T-helper 17 cell (primary cell): ENCODE measurements around the gene MDM2. TPM values are rescaled to one million over a fixed set of nuclear protein-coding genes. Genes with fewer than 3 reads are reported as not detected.
"Not testable (repeated sequence)": the region's sequence is repeated elsewhere in the genome, so short reads cannot be mapped to it uniquely, and the experiment has no call there.

Experiments used
- ATAC-seq: fragments of 150-1000 bp; cut with Tn5 transposase; 2 replicates; pipeline ENCODE4 v1.10.0; 2021; ENCODE audit warnings: mild to moderate bottlenecking, moderate library complexity
- DNase-seq, 3 donors: peaks; one replicate each; pipeline versions ENCODE4 v3.0.0 to v3.0.0-alpha.2; 2020 to 2021
- H3K9me3 ChIP-seq: one replicate; pipeline ENCODE4 v1.7.0; 2013; ENCODE audit warnings: low read length, mild to moderate bottlenecking; ENCODE audit not compliant: control insufficient read depth, poor library complexity, severe bottlenecking
- H3K27ac Mint-ChIP-seq: one replicate; pipeline ENCODE4 v1.8.0; 2022; ENCODE audit warnings: mild to moderate bottlenecking, moderate library complexity, mixed read lengths
- H3K27me3 Mint-ChIP-seq: one replicate; pipeline ENCODE4 v1.8.0; 2022; ENCODE audit warnings: mixed read lengths
- H3K36me3 Mint-ChIP-seq: one replicate; pipeline ENCODE4 v1.8.0; 2022; ENCODE audit warnings: low read depth, mixed read lengths
- H3K4me1 Mint-ChIP-seq: one replicate; pipeline ENCODE4 v1.8.0; 2022; ENCODE audit warnings: mild to moderate bottlenecking, mixed read lengths
- H3K4me3 Mint-ChIP-seq: one replicate; pipeline ENCODE4 v1.8.0; 2022; ENCODE audit warnings: mild to moderate bottlenecking, moderate library complexity, mixed read lengths
- total RNA-seq, 4 donors: library from RNA in 2 of 4; stranded (reverse) in 2 of 4; gene quantifications; one replicate each; pipeline ENCODE4 v1.2.3 and lab custom pipeline; 2022 to 2026

Gene MDM2
- total RNA-seq, 2 donors from 2014 or later, result 96.3 to 101 TPM

GRCh38 chr12:68814490-68815231 is 6.7 kb downstream of the MDM2 start:
- no peak for ATAC-seq
- DNase-seq, result no peak
- peaks cover 4% of the 10 kb centered on the region for H3K36me3 Mint-ChIP-seq
- H3K4me1 Mint-ChIP-seq, result peaks cover 26% of the 10 kb centered on the region
- H3K27me3 Mint-ChIP-seq, result no peaks in the 10 kb centered on the region
- no peaks in the 10 kb centered on the region for H3K9me3 ChIP-seq
- peak overlapping the region; percentile 49 for H3K4me3 Mint-ChIP-seq
- peak overlapping the region; percentile 76 for H3K27ac Mint-ChIP-seq

GRCh38 chr12:68815232-68815927 is 7.4 kb downstream of the MDM2 start:
- DNase-seq, result no peak
- peaks cover 4% of the 10 kb centered on the region for H3K36me3 Mint-ChIP-seq
- H3K27me3 Mint-ChIP-seq, result no peaks in the 10 kb centered on the region
- H3K4me1 Mint-ChIP-seq, result peaks cover 26% of the 10 kb centered on the region
- H3K27ac Mint-ChIP-seq, result peak overlapping the region; percentile 76
- no peaks in the 10 kb centered on the region for H3K9me3 ChIP-seq
- no peak for ATAC-seq
- H3K4me3 Mint-ChIP-seq, result peak overlapping the region; percentile 49

- DNase-seq, result no peak
- peaks cover 4% of the 10 kb centered on the region for H3K36me3 Mint-ChIP-seq
- no peak overlapping the region for H3K4me3 Mint-ChIP-seq
- no peak for ATAC-seq
- H3K27ac Mint-ChIP-seq, result peak overlapping the region; percentile 76
- peaks cover 23% of the 10 kb centered on the region for H3K4me1 Mint-ChIP-seq
- H3K9me3 ChIP-seq, result no peaks in the 10 kb centered on the region
- H3K27me3 Mint-ChIP-seq, result no peaks in the 10 kb centered on the region
Observed at GRCh38 chr12:68815928-68816800, 8.2 kb downstream of the MDM2 start.

- ATAC-seq, H3K9me3 ChIP-seq, H3K27ac Mint-ChIP-seq, DNase-seq, H3K27me3 Mint-ChIP-seq, H3K4me3 Mint-ChIP-seq, H3K36me3 Mint-ChIP-seq: not testable (repeated sequence)
- peaks cover 15% of the 10 kb centered on the region for H3K4me1 Mint-ChIP-seq
Observed at GRCh38 chr12:68819481-68819880, 11.5 kb downstream of the MDM2 start.

GRCh38 chr12:68821357-68822188 is 13.6 kb downstream of the MDM2 start:
- no peak for DNase-seq
- Mint-ChIP-seq H3K27me3 (no peaks in the 10 kb centered on the region), H3K4me1 (peaks cover 11% of the 10 kb centered on the region), H3K27ac (peak overlapping the region; percentile 63), H3K4me3 (peak overlapping the region; percentile 15), H3K36me3 (peaks cover 8% of the 10 kb centered on the region)
- H3K9me3 ChIP-seq, result no peaks in the 10 kb centered on the region
- ATAC-seq, result no peak

GRCh38 chr12:68823696-68824095 is 15.7 kb downstream of the MDM2 start:
- peaks cover 8% of the 10 kb centered on the region for H3K36me3 Mint-ChIP-seq
- H3K27me3 Mint-ChIP-seq, result no peaks in the 10 kb centered on the region

GRCh38 chr12:68824131-68824530 is 16.2 kb downstream of the MDM2 start:
- no peaks in the 10 kb centered on the region for H3K9me3 ChIP-seq
- Mint-ChIP-seq H3K27ac (peak overlapping the region; percentile 78), H3K4me3 (no peak overlapping the region), H3K36me3 (peaks cover 8% of the 10 kb centered on the region), H3K27me3 (no peaks in the 10 kb centered on the region), H3K4me1 (peaks cover 11% of the 10 kb centered on the region)
- no peak for DNase-seq
- ATAC-seq, result no peak

More at GRCh38 chr12:68823696-68824095, 15.7 kb downstream of the MDM2 start:
- H3K27ac Mint-ChIP-seq, result peak overlapping the region; percentile 78
- peaks cover 11% of the 10 kb centered on the region for H3K4me1 Mint-ChIP-seq
- DNase-seq, result no peak
- H3K9me3 ChIP-seq, result no peaks in the 10 kb centered on the region
- no peak for ATAC-seq
- H3K4me3 Mint-ChIP-seq, result no peak overlapping the region

GRCh38 chr12:68824597-68825250 is 16.7 kb downstream of the MDM2 start:
- Mint-ChIP-seq H3K4me3 (peak overlapping the region; percentile 59), H3K27me3 (no peaks in the 10 kb centered on the region), H3K4me1 (peaks cover 11% of the 10 kb centered on the region), H3K36me3 (peaks cover 8% of the 10 kb centered on the region), H3K27ac (peak overlapping the region; percentile 78)
- DNase-seq (no peak), ATAC-seq (no peak)
- H3K9me3 ChIP-seq, result no peaks in the 10 kb centered on the region

- no peak for DNase-seq
- Mint-ChIP-seq H3K27ac (peak overlapping the region; percentile 78), H3K27me3 (no peaks in the 10 kb centered on the region), H3K4me3 (no peak overlapping the region), H3K4me1 (peaks cover 16% of the 10 kb centered on the region), H3K36me3 (peaks cover 8% of the 10 kb centered on the region)
- no peak for ATAC-seq
- no peaks in the 10 kb centered on the region for H3K9me3 ChIP-seq
Observed at GRCh38 chr12:68825569-68826217, 17.7 kb downstream of the MDM2 start.

- Mint-ChIP-seq H3K4me1 (peaks cover 14% of the 10 kb centered on the region), H3K4me3 (no peak overlapping the region), H3K36me3 (peaks cover 10% of the 10 kb centered on the region), H3K27me3 (no peaks in the 10 kb centered on the region), H3K27ac (no peak overlapping the region)
- H3K9me3 ChIP-seq, result no peaks in the 10 kb centered on the region
- ATAC-seq (no peak), DNase-seq (no peak)
Observed at GRCh38 chr12:68827895-68828671, 20.1 kb downstream of the MDM2 start.

GRCh38 chr12:68828672-68829068 is 20.7 kb downstream of the MDM2 start:
- no peaks in the 10 kb centered on the region for H3K27me3 Mint-ChIP-seq
- no peak overlapping the region for H3K4me3 Mint-ChIP-seq
- H3K4me1 Mint-ChIP-seq, result peaks cover 10% of the 10 kb centered on the region
- ATAC-seq, result no peak
- no peaks in the 10 kb centered on the region for H3K9me3 ChIP-seq
- DNase-seq, result no peak
- H3K27ac Mint-ChIP-seq, result no peak overlapping the region
- peaks cover 7% of the 10 kb centered on the region for H3K36me3 Mint-ChIP-seq
